ENCODE measurements around the gene EPN1. TPM values are rescaled to one million over a fixed set of nuclear protein-coding genes. Genes with fewer than 3 reads are reported as not detected.

Gene EPN1
- total RNA-seq, 6 experiments from 2014 or later, result 176 to 191 (median 185) TPM

DNA sequence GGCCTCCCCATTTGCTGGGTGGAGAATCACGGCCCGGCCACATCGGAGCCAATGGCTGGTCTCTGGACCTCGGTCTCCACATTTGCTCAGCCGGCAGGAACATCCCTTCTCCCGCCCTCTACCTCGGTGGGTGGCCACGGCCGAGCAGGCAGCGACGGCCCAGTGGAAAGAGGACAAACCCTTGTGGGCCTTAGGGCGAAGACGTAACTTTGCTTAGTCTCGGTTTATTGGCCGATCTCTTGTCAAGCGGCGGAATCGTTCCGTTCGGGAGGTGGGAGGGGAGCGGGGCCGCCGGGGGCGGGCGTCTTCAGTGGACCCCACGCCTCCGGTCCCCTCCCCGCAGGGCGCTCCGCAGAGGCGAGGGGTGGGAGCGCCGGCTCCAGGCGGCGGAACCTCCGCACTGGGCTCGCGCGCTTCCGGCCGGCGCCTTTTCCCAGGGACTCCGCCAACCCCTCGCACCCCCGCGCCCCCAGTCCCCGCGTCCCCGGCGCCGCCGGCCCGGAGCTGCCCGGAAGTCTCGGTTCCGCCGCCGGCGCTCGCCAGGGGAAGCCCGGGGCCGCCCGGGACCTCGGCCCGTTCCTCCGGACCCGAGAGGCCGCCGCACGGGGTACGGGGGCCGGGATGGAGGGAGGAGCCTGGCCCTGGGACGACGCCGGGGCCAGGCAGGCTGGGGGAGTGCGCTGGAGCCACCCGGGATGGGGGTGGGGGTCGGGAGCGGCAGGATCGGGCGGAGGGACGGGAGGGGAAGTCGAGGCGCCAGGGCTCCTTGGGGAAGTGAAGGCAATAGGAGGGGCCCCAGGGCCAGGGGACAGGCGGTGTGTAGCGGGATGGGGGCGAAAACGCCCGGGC, 34.2 kb upstream of the EPN1 start, which contains the start of gene ZNF580:
ZNF580 (plus strand) TSS at position 426 of the 849 bp plus-strand sequence. CDS start 1,507 bp downstream, outside the sequence.
- Mint-ChIP-seq H3K4me1 (ENCODE audit: low read depth) (peaks cover 62% of the 10 kb centered on the region), H3K27me3 (ENCODE audit: insufficient read depth) (peaks cover 9% of the 10 kb centered on the region), H3K27ac (peak within 1 kb of the TSS; percentile 94), H3K9me3 (no peaks in the 10 kb centered on the region), H3K36me3 (ENCODE audit: low read depth) (peaks cover 44% of the 10 kb centered on the region), H3K4me3 (peak within 1 kb of the TSS; percentile 94)
- DNase-seq, result peak; percentile 80
- TF ChIP-seq CTCF (IDR thresholded peaks at IDR 0.05), result no peak

GRCh38 chr19:55641426-55642152, 33.4 kb upstream of the EPN1 start:
- peak overlapping the region; percentile 94 for H3K4me3 Mint-ChIP-seq
- H3K9me3 Mint-ChIP-seq, result no peaks in the 10 kb centered on the region
- no peak for DNase-seq
- TF ChIP-seq CTCF (IDR thresholded peaks at IDR 0.05), result no peak
- peaks cover 36% of the 10 kb centered on the region for H3K36me3 Mint-ChIP-seq (ENCODE audit: low read depth)
- peaks cover 54% of the 10 kb centered on the region for H3K4me1 Mint-ChIP-seq (ENCODE audit: low read depth)
- peak overlapping the region; percentile 87 for H3K27ac Mint-ChIP-seq
- H3K27me3 Mint-ChIP-seq (ENCODE audit: insufficient read depth), result peaks cover 9% of the 10 kb centered on the region

DNA sequence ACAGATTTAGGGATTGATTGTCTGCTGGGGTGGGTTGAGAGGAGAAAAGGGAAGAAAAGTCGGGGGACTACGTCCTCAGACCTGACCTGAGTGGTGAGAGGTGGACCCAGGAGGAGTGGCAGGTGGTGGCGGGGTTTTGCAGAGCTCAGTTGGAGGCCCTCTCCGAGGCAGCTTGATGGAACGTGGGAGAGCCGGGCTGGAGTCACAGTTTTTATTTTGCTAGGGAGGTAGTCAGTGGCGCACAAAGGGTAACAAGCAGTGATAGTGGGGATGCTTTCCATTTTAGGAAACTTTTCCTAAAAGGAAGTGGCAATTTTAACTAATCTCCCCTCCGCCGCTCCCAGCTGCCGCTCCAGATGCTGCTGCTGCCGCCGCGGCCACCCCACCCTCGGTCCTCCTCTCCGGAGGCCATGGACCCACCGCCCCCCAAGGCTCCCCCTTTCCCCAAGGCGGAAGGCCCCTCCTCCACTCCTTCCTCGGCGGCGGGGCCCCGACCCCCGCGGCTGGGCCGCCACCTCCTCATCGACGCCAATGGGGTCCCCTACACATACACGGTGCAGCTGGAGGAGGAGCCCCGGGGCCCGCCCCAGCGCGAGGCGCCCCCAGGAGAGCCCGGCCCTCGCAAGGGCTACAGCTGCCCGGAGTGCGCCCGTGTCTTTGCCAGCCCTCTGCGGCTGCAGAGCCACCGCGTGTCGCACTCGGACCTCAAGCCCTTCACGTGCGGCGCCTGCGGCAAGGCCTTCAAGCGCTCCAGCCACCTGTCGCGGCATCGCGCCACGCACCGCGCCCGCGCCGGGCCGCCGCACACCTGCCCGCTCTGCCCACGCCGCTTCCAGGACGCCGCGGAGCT, 32.6 kb upstream of the EPN1 start:
- Mint-ChIP-seq H3K9me3 (no peaks in the 10 kb centered on the region), H3K27me3 (ENCODE audit: insufficient read depth) (peaks cover 9% of the 10 kb centered on the region), H3K4me1 (ENCODE audit: low read depth) (peaks cover 53% of the 10 kb centered on the region), H3K4me3 (peak overlapping the region; percentile 94), H3K36me3 (ENCODE audit: low read depth) (peaks cover 31% of the 10 kb centered on the region), H3K27ac (peak overlapping the region; percentile 97)
- no peak for TF ChIP-seq CTCF (IDR thresholded peaks at IDR 0.05)
- DNase-seq, result no peak

DNA sequence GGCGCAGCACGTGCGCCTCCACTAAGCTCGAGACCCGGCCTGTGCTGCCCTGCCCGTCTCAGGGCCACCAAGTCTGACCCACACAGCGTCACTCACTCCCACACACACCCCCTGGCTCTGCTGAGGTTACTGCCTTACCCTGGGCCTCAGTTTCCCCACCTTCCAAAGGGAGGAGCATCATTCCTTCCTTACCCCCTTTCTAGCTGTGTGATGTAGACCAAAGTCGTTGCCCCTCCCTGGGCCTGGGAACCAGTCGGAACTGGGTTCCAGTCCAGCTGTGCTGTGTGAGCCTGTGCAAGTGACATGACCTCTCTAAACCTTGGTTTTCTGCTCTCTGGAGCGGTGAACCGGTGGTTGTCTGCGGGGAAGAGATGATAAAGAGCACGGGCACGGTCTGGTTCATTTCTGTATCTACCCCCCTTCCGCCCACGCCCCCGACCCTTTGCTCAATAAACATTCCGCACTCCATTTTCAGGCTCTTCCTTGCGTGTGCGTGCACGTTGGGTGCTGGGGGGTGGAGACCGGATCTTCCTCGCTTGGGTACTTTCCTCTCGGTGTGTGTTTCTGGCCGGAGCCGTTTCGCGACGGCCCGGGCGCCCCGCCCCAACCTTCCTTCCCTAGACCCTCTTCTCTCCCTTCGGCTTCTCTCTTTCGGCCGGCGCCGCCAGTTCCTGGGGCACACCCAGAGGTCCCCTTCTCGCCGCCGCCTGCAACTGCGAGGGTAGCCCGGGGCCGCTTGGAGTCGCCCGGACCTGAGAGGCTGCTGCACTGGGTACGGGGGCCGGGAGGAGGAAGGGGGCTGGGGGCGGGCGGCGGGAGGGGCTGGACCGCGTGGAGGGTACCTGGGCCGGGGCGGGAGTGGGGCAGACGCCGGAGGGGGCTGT, 31.8 kb upstream of the EPN1 start, which contains the start of gene ZNF581:
ZNF581 (plus strand) TSS at position 647 of the 884 bp plus-strand sequence. CDS start 923 bp downstream, outside the sequence.
- H3K27me3 Mint-ChIP-seq (ENCODE audit: insufficient read depth), result peaks cover 9% of the 10 kb centered on the region
- H3K4me1 Mint-ChIP-seq (ENCODE audit: low read depth), result peaks cover 50% of the 10 kb centered on the region
- no peak for TF ChIP-seq CTCF (IDR thresholded peaks at IDR 0.05)
- peaks cover 22% of the 10 kb centered on the region for H3K36me3 Mint-ChIP-seq (ENCODE audit: low read depth)
- DNase-seq, result peak; percentile 62
- peak within 1 kb of the TSS; percentile 97 for H3K27ac Mint-ChIP-seq
- peak within 1 kb of the TSS; percentile 94 for H3K4me3 Mint-ChIP-seq
- no peaks in the 10 kb centered on the region for H3K9me3 Mint-ChIP-seq

Measured in HFFc6 (cell line).